BJ (cell line): ENCODE data around the gene PKHD1. TPM values are rescaled to one million over a fixed set of nuclear protein-coding genes. Genes with fewer than 3 reads are reported as not detected.

Experiments used
- CTCF ChIA-PET: fragments of 350-600 bp; formaldehyde crosslinking; extraction: SDS; loops from one replicate; lab custom pipeline; 2021; ENCODE audit warnings: antibody characterized with exemption, inconsistent platforms; lab: Yijun Ruan, JAX
- POLR2A ChIA-PET: fragments of 300-600 bp; sonication (Branson Sonifier 250); formaldehyde crosslinking; extraction: SDS; loops from one replicate; lab custom pipeline; 2021; ENCODE audit warnings: antibody characterized with exemption; lab: Charles Lee
- DNase-seq: peaks from one replicate; pipeline ENCODE4 v3.0.0-alpha.2; 2011; ENCODE audit warnings: low read depth
- H3K27me3 ChIP-seq: 2 replicates; pipeline ENCODE4 v1.6.0; 2011; ENCODE audit warnings: low read length; ENCODE audit not compliant: control insufficient read depth, insufficient read depth
- H3K36me3 ChIP-seq: 2 replicates; pipeline ENCODE4 v1.5.1; 2011; ENCODE audit warnings: low read length; ENCODE audit not compliant: control insufficient read depth, insufficient read depth
- H3K4me3 ChIP-seq: 2 replicates; pipeline ENCODE4 v1.5.1; 2011; ENCODE audit warnings: low read depth, mild to moderate bottlenecking, control low read depth, low read length
- polyA plus RNA-seq: library from polyadenylated mRNA; depleted of rRNA; stranded (reverse); fragments of >200 nt; gene quantifications from 2 replicates; pipeline ENCODE4 v1.2.3, GENCODE V29; 2011
- TF ChIP-seq, protein P1 (sequence below): IDR thresholded peaks from 2 replicates; pipeline ENCODE4 v1.5.1; 2011; ENCODE audit warnings: low read depth, mild to moderate bottlenecking, control low read depth, inconsistent platforms, low read length, moderate library complexity; ENCODE audit not compliant: insufficient read depth

PKHD1 gene
- polyA plus RNA-seq, 1 experiment = not detected

DNA sequence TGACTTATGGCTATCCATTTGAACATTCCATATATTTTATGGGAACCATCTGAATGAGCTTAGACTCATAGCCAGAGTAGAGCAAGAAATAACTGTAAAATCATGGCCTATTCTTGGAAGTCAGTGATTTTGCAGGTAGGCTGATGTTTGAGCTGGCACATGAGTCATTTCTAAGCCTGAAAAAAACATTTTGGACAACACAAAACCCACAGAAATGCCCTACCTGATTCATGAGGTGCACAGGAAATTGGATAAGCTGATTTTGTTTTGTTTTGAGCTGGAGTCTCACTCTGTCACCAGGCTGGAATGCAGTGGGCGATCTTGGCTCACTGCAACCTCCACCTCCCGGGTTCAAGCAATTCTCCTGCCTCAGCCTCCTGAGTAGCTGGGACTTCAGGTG, 443.0 kb downstream of the PKHD1 start:
- ChIA-PET CTCF (interaction anchor here (0.5 kb wide), 1 partner anchor 20 kb away, joined by 3 read pairs; no protein-coding TSS in a partner anchor), POLR2A (no interaction called here)

DNA sequence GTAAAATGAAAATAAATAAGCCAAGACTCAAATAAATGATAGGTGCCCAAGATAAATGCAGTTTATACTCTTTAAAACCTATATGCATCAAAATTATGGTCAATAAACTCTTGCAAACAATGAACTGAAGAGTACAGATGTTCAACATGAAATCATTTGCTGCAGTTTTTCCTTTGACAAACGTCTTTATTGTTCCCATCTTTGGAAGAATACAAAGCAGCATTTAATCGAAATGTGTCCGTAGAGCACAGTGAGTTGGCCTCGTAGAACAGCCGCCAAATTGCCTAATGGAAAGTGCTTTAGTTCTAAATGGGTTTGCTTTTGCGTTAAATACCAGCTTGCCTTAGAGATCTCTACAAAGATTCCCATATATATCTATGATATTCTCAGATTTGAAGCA, 447.4 kb downstream of the PKHD1 start:
- TF ChIP-seq, protein P1, sequence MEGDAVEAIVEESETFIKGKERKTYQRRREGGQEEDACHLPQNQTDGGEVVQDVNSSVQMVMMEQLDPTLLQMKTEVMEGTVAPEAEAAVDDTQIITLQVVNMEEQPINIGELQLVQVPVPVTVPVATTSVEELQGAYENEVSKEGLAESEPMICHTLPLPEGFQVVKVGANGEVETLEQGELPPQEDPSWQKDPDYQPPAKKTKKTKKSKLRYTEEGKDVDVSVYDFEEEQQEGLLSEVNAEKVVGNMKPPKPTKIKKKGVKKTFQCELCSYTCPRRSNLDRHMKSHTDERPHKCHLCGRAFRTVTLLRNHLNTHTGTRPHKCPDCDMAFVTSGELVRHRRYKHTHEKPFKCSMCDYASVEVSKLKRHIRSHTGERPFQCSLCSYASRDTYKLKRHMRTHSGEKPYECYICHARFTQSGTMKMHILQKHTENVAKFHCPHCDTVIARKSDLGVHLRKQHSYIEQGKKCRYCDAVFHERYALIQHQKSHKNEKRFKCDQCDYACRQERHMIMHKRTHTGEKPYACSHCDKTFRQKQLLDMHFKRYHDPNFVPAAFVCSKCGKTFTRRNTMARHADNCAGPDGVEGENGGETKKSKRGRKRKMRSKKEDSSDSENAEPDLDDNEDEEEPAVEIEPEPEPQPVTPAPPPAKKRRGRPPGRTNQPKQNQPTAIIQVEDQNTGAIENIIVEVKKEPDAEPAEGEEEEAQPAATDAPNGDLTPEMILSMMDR = no peak
- ChIA-PET POLR2A (no interaction called here), CTCF (interaction anchor here (0.6 kb wide), 1 partner anchor 1483 kb away, joined by 4 read pairs; no protein-coding TSS in a partner anchor)
- no peaks in the 10 kb centered on the region for H3K36me3 ChIP-seq
- H3K4me3 ChIP-seq = no peak overlapping the region
- no peaks in the 10 kb centered on the region for H3K27me3 ChIP-seq
- DNase-seq = no peak

More for the DNA sequence above, 443.0 kb downstream of the PKHD1 start:
- DNase-seq = no peak
- TF ChIP-seq, protein P1 = no peak
- H3K4me3 ChIP-seq = no peak overlapping the region
- no peaks in the 10 kb centered on the region for H3K27me3 ChIP-seq
- no peaks in the 10 kb centered on the region for H3K36me3 ChIP-seq

DNA sequence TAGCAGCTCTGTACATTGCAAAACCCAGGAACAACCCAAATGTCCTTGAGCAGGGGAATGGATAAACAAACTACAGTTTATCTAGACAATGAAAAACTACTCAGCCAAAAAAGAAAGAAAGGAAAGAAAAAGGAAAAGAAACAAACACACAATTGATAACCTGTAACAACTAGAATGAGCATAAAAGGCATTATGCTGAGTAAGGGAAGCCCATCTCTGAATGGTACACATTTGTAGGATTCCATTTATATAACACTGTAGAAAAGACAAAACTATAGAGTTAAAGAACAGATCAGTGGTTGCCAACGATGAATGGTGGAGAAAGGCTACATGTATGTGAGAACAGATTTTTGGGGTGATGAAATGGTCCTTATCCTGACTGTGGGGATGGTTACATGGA, 454.0 kb downstream of the PKHD1 start:
- no peaks in the 10 kb centered on the region for H3K36me3 ChIP-seq
- no peak for DNase-seq
- CTCF ChIA-PET = no interaction called here
- no peaks in the 10 kb centered on the region for H3K27me3 ChIP-seq
- TF ChIP-seq, protein P1 = no peak
- POLR2A ChIA-PET = no interaction called here
- H3K4me3 ChIP-seq = no peak overlapping the region

DNA sequence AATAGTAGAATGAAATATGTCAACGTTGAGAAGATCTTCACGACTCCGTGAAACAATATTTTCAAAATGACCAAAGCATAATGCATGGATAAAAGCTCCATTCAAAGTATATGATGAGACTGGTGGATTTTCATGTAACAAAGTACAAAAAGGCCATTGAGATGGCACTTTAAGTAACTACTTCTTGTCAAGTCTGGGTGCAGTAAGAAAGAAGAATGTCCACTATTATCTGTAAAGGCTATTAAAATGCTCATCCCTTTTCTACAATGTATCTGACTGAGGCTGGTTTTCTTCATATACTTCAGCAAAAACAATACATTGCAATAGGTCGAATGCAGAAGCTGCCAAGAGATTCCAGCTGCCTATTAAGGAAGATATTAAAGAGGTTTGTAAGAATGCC, 457.4 kb downstream of the PKHD1 start:
- no peaks in the 10 kb centered on the region for H3K36me3 ChIP-seq
- TF ChIP-seq, protein P1 = no peak
- ChIA-PET CTCF (no interaction called here), POLR2A (no interaction called here)
- no peak overlapping the region for H3K4me3 ChIP-seq
- no peaks in the 10 kb centered on the region for H3K27me3 ChIP-seq
- no peak for DNase-seq

DNA sequence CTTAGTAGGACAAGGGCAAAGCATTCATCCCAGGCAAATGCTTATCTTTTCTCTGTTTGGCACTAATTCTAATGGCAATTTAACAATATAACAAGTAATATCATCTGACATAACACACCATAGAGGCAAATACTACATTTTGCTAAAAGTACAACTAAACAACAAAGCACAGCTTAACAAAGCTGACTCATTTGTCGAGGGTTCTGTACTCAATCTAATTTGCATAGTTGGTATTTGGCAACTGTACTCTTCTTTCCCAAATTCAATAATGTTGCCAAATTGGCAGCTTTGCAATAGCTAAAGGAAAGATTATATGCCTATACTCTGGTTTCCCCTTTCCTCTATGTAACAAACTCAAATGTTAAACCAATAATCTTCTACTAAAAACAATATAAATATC, 461.0 kb downstream of the PKHD1 start:
- Histone ChIP-seq H3K36me3 (no peaks in the 10 kb centered on the region), H3K4me3 (no peak overlapping the region), H3K27me3 (no peaks in the 10 kb centered on the region)
- ChIA-PET CTCF (no interaction called here), POLR2A (no interaction called here)
- no peak for DNase-seq
- TF ChIP-seq, protein P1 = no peak
